Measurements from ENCODE around the gene REXO4.
"Not testable (repeated sequence)": the region's sequence is repeated elsewhere in the genome, so short reads cannot be mapped to it uniquely, and the experiment has no call there.

The REXO4 gene

GRCh38 chr9:133457748-133458147 lies 39.9 kb upstream of the REXO4 start:
- no peak overlapping the region for H3K9ac ChIP-seq (ENCODE audit: low read length)
- no peaks in the 10 kb centered on the region for H3K27me3 ChIP-seq (ENCODE audit: control insufficient read depth, insufficient read depth, low read length)
- peaks cover 27% of the 10 kb centered on the region for H3K4me1 ChIP-seq (ENCODE audit: control insufficient read depth, insufficient read depth, low read length)
- H3K4me3 ChIP-seq (ENCODE audit: low read length), result no peak overlapping the region
- no peaks in the 10 kb centered on the region for H3K9me3 ChIP-seq (ENCODE audit: control insufficient read depth, low read length)
- no peaks in the 10 kb centered on the region for H3K36me3 ChIP-seq (ENCODE audit: control insufficient read depth, insufficient read depth, low read length)

DNA sequence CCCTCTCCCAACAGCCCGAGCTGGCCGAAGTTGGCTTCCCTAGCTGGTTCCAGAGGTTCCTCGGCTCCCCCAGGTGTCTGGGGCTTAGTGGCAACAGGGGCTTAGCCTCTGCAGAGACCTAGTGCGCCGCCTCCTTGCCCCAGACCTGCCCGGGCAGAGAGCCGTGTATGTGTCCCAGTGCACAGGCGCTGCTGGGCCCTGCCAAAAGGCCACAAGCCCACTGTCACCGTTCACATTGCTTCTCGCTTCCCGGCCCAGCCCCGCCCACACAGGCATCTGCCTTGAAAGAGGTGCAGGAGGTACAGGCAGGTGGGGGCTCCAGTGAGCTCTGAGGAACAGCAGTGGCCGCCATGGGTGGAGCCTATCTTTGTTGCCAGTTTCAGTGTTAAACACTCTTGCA lies 39.4 kb upstream of the REXO4 start:
- Histone ChIP-seq H3K9ac (ENCODE audit: low read length) (no peak overlapping the region), H3K4me3 (ENCODE audit: low read length) (no peak overlapping the region), H3K36me3 (ENCODE audit: control insufficient read depth, insufficient read depth, low read length) (no peaks in the 10 kb centered on the region)

GRCh38 chr9:133456409-133456808 lies 38.6 kb upstream of the REXO4 start:
- peaks cover 13% of the 10 kb centered on the region for H3K4me1 ChIP-seq (ENCODE audit: control insufficient read depth, insufficient read depth, low read length)
- H3K27me3 ChIP-seq (ENCODE audit: control insufficient read depth, insufficient read depth, low read length), result no peaks in the 10 kb centered on the region
- no peak overlapping the region for H3K4me3 ChIP-seq (ENCODE audit: low read length)
- H3K9me3 ChIP-seq (ENCODE audit: control insufficient read depth, low read length), result no peaks in the 10 kb centered on the region
- H3K36me3 ChIP-seq (ENCODE audit: control insufficient read depth, insufficient read depth, low read length), result no peaks in the 10 kb centered on the region
- H3K9ac ChIP-seq (ENCODE audit: low read length), result no peak overlapping the region

More for the DNA sequence above, 39.4 kb upstream of the REXO4 start:
- Histone ChIP-seq H3K4me1 (ENCODE audit: control insufficient read depth, insufficient read depth, low read length) (peaks cover 22% of the 10 kb centered on the region), H3K27me3 (ENCODE audit: control insufficient read depth, insufficient read depth, low read length) (no peaks in the 10 kb centered on the region), H3K9me3 (ENCODE audit: control insufficient read depth, low read length) (no peaks in the 10 kb centered on the region)

- Histone ChIP-seq H3K4me3 (ENCODE audit: low read length) (no peak overlapping the region), H3K4me1 (ENCODE audit: control insufficient read depth, insufficient read depth, low read length) (peaks cover 9% of the 10 kb centered on the region), H3K36me3 (ENCODE audit: control insufficient read depth, insufficient read depth, low read length) (no peaks in the 10 kb centered on the region), H3K27me3 (ENCODE audit: control insufficient read depth, insufficient read depth, low read length) (no peaks in the 10 kb centered on the region), H3K9me3 (ENCODE audit: control insufficient read depth, low read length) (no peaks in the 10 kb centered on the region), H3K9ac (ENCODE audit: low read length) (no peak overlapping the region)
Observed at GRCh38 chr9:133455936-133456335, 38.1 kb upstream of the REXO4 start.

- Histone ChIP-seq H3K9ac (ENCODE audit: low read length) (no peak overlapping the region), H3K36me3 (ENCODE audit: control insufficient read depth, insufficient read depth, low read length) (no peaks in the 10 kb centered on the region), H3K9me3 (ENCODE audit: control insufficient read depth, low read length) (no peaks in the 10 kb centered on the region), H3K27me3 (ENCODE audit: control insufficient read depth, insufficient read depth, low read length) (no peaks in the 10 kb centered on the region), H3K4me3 (ENCODE audit: low read length) (no peak overlapping the region), H3K4me1 (ENCODE audit: control insufficient read depth, insufficient read depth, low read length) (peaks cover 15% of the 10 kb centered on the region)
Observed at GRCh38 chr9:133454943-133455673, 37.3 kb upstream of the REXO4 start.

GRCh38 chr9:133454325-133454724 lies 36.5 kb upstream of the REXO4 start:
- peaks cover 21% of the 10 kb centered on the region for H3K4me1 ChIP-seq (ENCODE audit: control insufficient read depth, insufficient read depth, low read length)

DNA sequence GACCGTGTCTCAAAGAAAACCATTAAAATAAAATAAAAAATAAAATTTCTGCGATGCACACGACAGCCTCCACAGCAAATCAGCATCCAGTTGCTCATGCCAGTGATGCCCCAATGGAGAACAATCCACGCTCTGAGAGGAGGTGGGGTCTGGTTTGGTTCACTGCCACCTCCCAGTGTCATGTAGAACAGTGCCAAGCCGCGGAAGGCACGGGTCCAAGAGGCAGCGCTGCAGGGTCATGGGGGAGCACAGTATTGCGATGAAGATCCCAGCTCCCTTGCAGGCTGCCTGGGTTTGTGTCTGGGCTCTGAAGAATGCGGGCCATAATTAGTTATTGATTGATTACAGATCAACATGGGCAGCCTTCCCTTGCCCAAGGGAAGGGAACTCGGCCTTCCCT lies 35.8 kb upstream of the REXO4 start:
- Histone ChIP-seq H3K4me1 (ENCODE audit: control insufficient read depth, insufficient read depth, low read length) (peaks cover 21% of the 10 kb centered on the region), H3K9ac (ENCODE audit: low read length) (no peak overlapping the region), H3K27me3 (ENCODE audit: control insufficient read depth, insufficient read depth, low read length) (no peaks in the 10 kb centered on the region), H3K9me3 (ENCODE audit: control insufficient read depth, low read length) (no peaks in the 10 kb centered on the region), H3K36me3 (ENCODE audit: control insufficient read depth, insufficient read depth, low read length) (no peaks in the 10 kb centered on the region), H3K4me3 (ENCODE audit: low read length) (no peak overlapping the region)

More at GRCh38 chr9:133454325-133454724, 36.5 kb upstream of the REXO4 start:
- Histone ChIP-seq H3K4me3 (ENCODE audit: low read length) (no peak overlapping the region), H3K36me3 (ENCODE audit: control insufficient read depth, insufficient read depth, low read length) (no peaks in the 10 kb centered on the region), H3K9ac (ENCODE audit: low read length) (no peak overlapping the region), H3K9me3 (ENCODE audit: control insufficient read depth, low read length) (no peaks in the 10 kb centered on the region), H3K27me3 (ENCODE audit: control insufficient read depth, insufficient read depth, low read length) (no peaks in the 10 kb centered on the region)

- no peaks in the 10 kb centered on the region for H3K36me3 ChIP-seq (ENCODE audit: control insufficient read depth, insufficient read depth, low read length)
- H3K9ac ChIP-seq (ENCODE audit: low read length), result no peak overlapping the region
- H3K9me3 ChIP-seq (ENCODE audit: control insufficient read depth, low read length), result no peaks in the 10 kb centered on the region
- no peak overlapping the region for H3K4me3 ChIP-seq (ENCODE audit: low read length)
- no peaks in the 10 kb centered on the region for H3K27me3 ChIP-seq (ENCODE audit: control insufficient read depth, insufficient read depth, low read length)
- H3K4me1 ChIP-seq (ENCODE audit: control insufficient read depth, insufficient read depth, low read length), result peaks cover 26% of the 10 kb centered on the region
Observed at GRCh38 chr9:133452562-133452961, 34.8 kb upstream of the REXO4 start.

DNA sequence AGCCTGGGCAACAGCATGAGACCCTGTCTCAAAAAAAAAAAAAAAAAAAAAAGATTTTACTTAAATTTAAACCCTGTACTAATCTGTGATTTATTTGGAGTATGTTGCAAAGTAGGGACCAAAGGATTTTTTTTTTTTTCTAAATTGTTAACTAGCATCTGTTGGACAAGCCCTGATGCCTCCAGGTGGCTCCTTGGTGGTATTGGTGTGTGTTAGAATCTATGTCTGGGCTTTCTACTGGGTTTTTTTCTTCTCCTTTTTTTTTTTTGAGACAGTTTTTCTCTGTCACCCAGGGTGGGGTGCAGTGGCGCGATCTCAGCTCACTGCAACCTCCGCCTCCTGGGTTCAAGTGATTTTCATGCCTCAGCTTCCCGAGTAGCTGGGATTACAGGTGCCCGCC lies 34.1 kb upstream of the REXO4 start:
- not testable (repeated sequence) for H3K9ac ChIP-seq (ENCODE audit: low read length); H3K4me3 ChIP-seq (ENCODE audit: low read length); H3K27me3 ChIP-seq (ENCODE audit: control insufficient read depth, insufficient read depth, low read length); H3K9me3 ChIP-seq (ENCODE audit: control insufficient read depth, low read length); H3K36me3 ChIP-seq (ENCODE audit: control insufficient read depth, insufficient read depth, low read length)
- H3K4me1 ChIP-seq (ENCODE audit: control insufficient read depth, insufficient read depth, low read length), result peaks cover 26% of the 10 kb centered on the region

DNA sequence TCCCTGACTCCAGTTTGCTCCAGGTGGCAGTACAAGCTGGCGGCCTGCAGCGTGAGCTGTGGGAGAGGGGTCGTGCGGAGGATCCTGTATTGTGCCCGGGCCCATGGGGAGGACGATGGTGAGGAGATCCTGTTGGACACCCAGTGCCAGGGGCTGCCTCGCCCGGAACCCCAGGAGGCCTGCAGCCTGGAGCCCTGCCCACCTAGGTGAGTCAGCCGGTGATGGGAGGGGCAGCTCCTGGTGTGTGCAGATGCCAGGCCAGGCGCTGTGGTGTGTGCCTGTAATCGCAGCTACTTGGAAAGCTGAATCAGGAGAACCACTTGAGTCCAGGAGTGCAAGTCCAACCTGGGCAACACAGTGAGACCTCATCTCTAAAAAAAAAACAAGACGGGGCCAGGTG lies 31.9 kb upstream of the REXO4 start:
- H3K36me3 ChIP-seq (ENCODE audit: control insufficient read depth, insufficient read depth, low read length), result no peaks in the 10 kb centered on the region
- H3K9me3 ChIP-seq (ENCODE audit: control insufficient read depth, low read length), result no peaks in the 10 kb centered on the region
- H3K4me3 ChIP-seq (ENCODE audit: low read length), result no peak overlapping the region
- peaks cover 26% of the 10 kb centered on the region for H3K4me1 ChIP-seq (ENCODE audit: control insufficient read depth, insufficient read depth, low read length)
- H3K27me3 ChIP-seq (ENCODE audit: control insufficient read depth, insufficient read depth, low read length), result no peaks in the 10 kb centered on the region
- no peak overlapping the region for H3K9ac ChIP-seq (ENCODE audit: low read length)

- no peaks in the 10 kb centered on the region for H3K27me3 ChIP-seq (ENCODE audit: control insufficient read depth, insufficient read depth, low read length)
- no peak overlapping the region for H3K4me3 ChIP-seq (ENCODE audit: low read length)
- H3K4me1 ChIP-seq (ENCODE audit: control insufficient read depth, insufficient read depth, low read length), result peaks cover 26% of the 10 kb centered on the region
- H3K36me3 ChIP-seq (ENCODE audit: control insufficient read depth, insufficient read depth, low read length), result no peaks in the 10 kb centered on the region
- no peaks in the 10 kb centered on the region for H3K9me3 ChIP-seq (ENCODE audit: control insufficient read depth, low read length)
- H3K9ac ChIP-seq (ENCODE audit: low read length), result no peak overlapping the region
Observed at GRCh38 chr9:133448487-133448972, 30.7 kb upstream of the REXO4 start.

DNA sequence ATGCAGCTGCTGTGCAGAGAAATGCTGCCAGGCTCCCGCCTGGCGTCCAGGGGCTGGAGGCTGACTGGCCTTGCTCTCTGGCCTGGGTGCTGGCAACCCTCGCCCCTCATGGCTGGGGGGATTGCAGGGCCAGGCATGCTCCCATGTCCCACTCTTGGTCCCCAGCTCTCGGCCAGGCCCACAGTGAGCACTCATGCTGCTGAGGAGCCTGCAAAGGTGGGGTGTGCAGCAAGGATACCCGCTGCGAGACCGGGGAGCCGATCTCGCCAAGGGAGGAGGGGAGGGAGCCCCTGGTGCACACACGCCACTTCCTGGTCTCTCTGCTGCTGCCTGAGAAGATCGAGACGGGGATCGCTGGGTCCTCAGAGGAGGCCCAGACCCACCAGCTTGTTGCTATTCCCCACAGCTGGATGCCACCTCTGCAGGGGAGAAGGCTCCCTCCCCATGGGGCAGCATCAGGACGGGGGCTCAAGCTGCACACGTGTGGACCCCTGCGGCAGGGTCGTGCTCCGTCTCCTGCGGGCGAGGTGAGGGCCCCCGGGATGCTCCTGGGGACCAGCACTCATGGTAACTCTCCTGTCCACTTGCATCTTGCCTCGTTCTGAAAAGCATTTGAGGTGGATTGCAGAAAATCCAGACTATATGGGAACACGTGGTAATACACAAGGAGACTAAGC lies 27.6 kb upstream of the REXO4 start:
- Histone ChIP-seq H3K36me3 (ENCODE audit: control insufficient read depth, insufficient read depth, low read length) (no peaks in the 10 kb centered on the region), H3K27me3 (ENCODE audit: control insufficient read depth, insufficient read depth, low read length) (no peaks in the 10 kb centered on the region), H3K9me3 (ENCODE audit: control insufficient read depth, low read length) (no peaks in the 10 kb centered on the region), H3K9ac (ENCODE audit: low read length) (no peak overlapping the region), H3K4me3 (ENCODE audit: low read length) (no peak overlapping the region), H3K4me1 (ENCODE audit: control insufficient read depth, insufficient read depth, low read length) (peaks cover 22% of the 10 kb centered on the region)
